ENCODE results near the gene AQP1.

- TF ChIP-seq CTCF (conservative IDR thresholded peaks at IDR 0.05; ENCODE audit: low read length), result no peak
- TF ChIP-seq EZH2phosphoT487 (IDR thresholded peaks at IDR 0.05; ENCODE audit: borderline replicate concordance, low read depth, low read length), result no peak
Observed at GRCh38 chr7:30930621-30931020, 19.0 kb downstream of the AQP1 start.

Measured in OCI-LY7 (cell line).